Measurements from ENCODE around the gene FABP1. TPM values are rescaled to one million over a fixed set of nuclear protein-coding genes. Genes with fewer than 3 reads are reported as not detected.

The FABP1 gene
- total RNA-seq, 4 donors from 2014 or later = 1,053 to 3,583 (median 2,025) TPM

GRCh38 chr2:88159955-88160415 is 32.1 kb upstream of the FABP1 start:
- H3K27ac ChIP-seq = peak overlapping the region in 3 of 4 donors; percentile 17 to 48 (median 28)

GRCh38 chr2:88159481-88159880 is 31.6 kb upstream of the FABP1 start:
- peak overlapping the region in 3 of 4 donors; percentile 17 to 48 (median 28) for H3K27ac ChIP-seq
- no peak overlapping the region for H3K4me3 ChIP-seq
- DNase-seq = no peak
- H3K36me3 ChIP-seq = no peaks in the 10 kb centered on the region
- no peaks in the 10 kb centered on the region for H3K27me3 ChIP-seq
- WGBS, 2 donors (ENCODE audit: low coverage in 1 of 2) = 53 to 72% methylated on average over 3 of the region's 3 CpGs
- in situ Hi-C loops (cut with MboI; ENCODE audit: low pct_ligation_motif_present in 1 of 4, low pct_unique_long_range_greater_than_20kb in 1 of 4, low sequenced_read_pairs in 3 of 4) = loop anchor here in 1 of 4 donors (10.0 kb wide), 1 partner anchor 95 kb away; the partner anchor contains the start of gene SMYD1
- intact Hi-C loops (cut with DNase I; ENCODE audit: low total_unique reads) = loop anchor here (1.0 kb wide), 1 partner anchor 99 kb away; no protein-coding TSS in a partner anchor
- no peaks in the 10 kb centered on the region for H3K9me3 ChIP-seq
- peaks cover 0 to 10% (median 2%) of the 10 kb centered on the region in 4 donors for H3K4me1 ChIP-seq
- no peak for TF ChIP-seq EP300 (IDR thresholded peaks at IDR 0.05; ENCODE audit: low read depth)
- TF ChIP-seq CTCF (IDR thresholded peaks at IDR 0.05) = no peak
- TF ChIP-seq POLR2A (IDR thresholded peaks at IDR 0.05) = no peak
- no peak for TF ChIP-seq POLR2AphosphoS5 (IDR thresholded peaks at IDR 0.05)

More at GRCh38 chr2:88159955-88160415, 32.1 kb upstream of the FABP1 start:
- WGBS, 2 donors (ENCODE audit: low coverage in 1 of 2) = 0 to 18% methylated on average over 2 to 5 of the region's 5 CpGs
- intact Hi-C loops (cut with DNase I; ENCODE audit: low total_unique reads) = loop anchor here (1.0 kb wide), 1 partner anchor 100 kb away; no protein-coding TSS in a partner anchor
- no peaks in the 10 kb centered on the region for H3K9me3 ChIP-seq
- TF ChIP-seq CTCF (IDR thresholded peaks at IDR 0.05) (peak; percentile 83 to 93 (median 86)), POLR2AphosphoS5 (IDR thresholded peaks at IDR 0.05) (no peak), EP300 (IDR thresholded peaks at IDR 0.05; ENCODE audit: low read depth) (no peak)
- peak; percentile 75 for DNase-seq
- H3K27me3 ChIP-seq = no peaks in the 10 kb centered on the region
- H3K4me1 ChIP-seq = peaks cover 0 to 10% (median 2%) of the 10 kb centered on the region in 4 donors
- no peaks in the 10 kb centered on the region for H3K36me3 ChIP-seq
- in situ Hi-C loops (cut with MboI; ENCODE audit: low pct_ligation_motif_present in 1 of 4, low pct_unique_long_range_greater_than_20kb in 1 of 4, low sequenced_read_pairs in 3 of 4) = loop anchor here (5.0 to 10.0 kb wide), 3 partner anchors 95 to 105 kb away; partner anchors contain the start of genes KRCC1 (in 3 of the 4) and SMYD1 (in 1 of the 4)
- no peak overlapping the region for H3K4me3 ChIP-seq

GRCh38 chr2:88148929-88149438 is 21.1 kb upstream of the FABP1 start:
- Histone ChIP-seq H3K27ac (no peak overlapping the region), H3K4me3 (no peak overlapping the region), H3K36me3 (no peaks in the 10 kb centered on the region), H3K9me3 (peaks cover 13 to 36% of the 10 kb centered on the region in 2 donors), H3K4me1 (peaks cover 0 to 26% (median 17%) of the 10 kb centered on the region in 4 donors), H3K27me3 (no peaks in the 10 kb centered on the region)
- no peak for TF ChIP-seq CTCF (IDR thresholded peaks at IDR 0.05)
- TF ChIP-seq EP300 (IDR thresholded peaks at IDR 0.05; ENCODE audit: low read depth) = no peak
- TF ChIP-seq POLR2AphosphoS5 (IDR thresholded peaks at IDR 0.05) = no peak
- no peak for TF ChIP-seq POLR2A (IDR thresholded peaks at IDR 0.05)
- in situ Hi-C loops (cut with MboI; ENCODE audit: low pct_ligation_motif_present in 1 of 4, low pct_unique_long_range_greater_than_20kb in 1 of 4, low sequenced_read_pairs in 3 of 4) (loop anchor here in 1 of 4 donors (10.0 kb wide), 1 partner anchor 84 kb away; the partner anchor contains the start of gene SMYD1), intact Hi-C loops (cut with DNase I; ENCODE audit: low total_unique reads) (no loop called here)
- DNase-seq = no peak

GRCh38 chr2:88147145-88147544 is 19.3 kb upstream of the FABP1 start:
- Histone ChIP-seq H3K4me3 (no peak overlapping the region), H3K4me1 (peaks cover 5 to 39% (median 24%) of the 10 kb centered on the region in 4 donors), H3K36me3 (no peaks in the 10 kb centered on the region), H3K9me3 (peaks cover 13 to 20% of the 10 kb centered on the region in 2 donors), H3K27ac (peak overlapping the region; percentile 78 to 83 (median 83)), H3K27me3 (no peaks in the 10 kb centered on the region)
- in situ Hi-C loops (cut with MboI; ENCODE audit: low pct_ligation_motif_present in 1 of 4, low pct_unique_long_range_greater_than_20kb in 1 of 4, low sequenced_read_pairs in 3 of 4) = loop anchor here in 1 of 4 donors (10.0 kb wide), 1 partner anchor 82 kb away; the partner anchor contains the start of gene SMYD1
- no peak for DNase-seq
- intact Hi-C loops (cut with DNase I; ENCODE audit: low total_unique reads) = no loop called here
- TF ChIP-seq EP300 (IDR thresholded peaks at IDR 0.05; ENCODE audit: low read depth) = no peak
- TF ChIP-seq CTCF (IDR thresholded peaks at IDR 0.05) = no peak
- TF ChIP-seq POLR2AphosphoS5 (IDR thresholded peaks at IDR 0.05) = no peak
- no peak for TF ChIP-seq POLR2A (IDR thresholded peaks at IDR 0.05)
- 95% methylated on average over 2 of the region's 2 CpGs; no CpG with 5 or more reads in 1 of the 2 donors for WGBS, 2 donors (ENCODE audit: low coverage in 1 of 2)
